IMR-90 (cell line): Measurements from ENCODE around the gene SPRED2. TPM values are rescaled to one million over a fixed set of nuclear protein-coding genes. Genes with fewer than 3 reads are reported as not detected.

Experiments
- ATAC-seq: fragments of 200-7000 bp; cut with Tn5 transposase; 2 replicates; pipeline ENCODE4 v1.9.1; 2020; ENCODE audit warnings: low read depth, mild to moderate bottlenecking, moderate library complexity
- BruUV-seq: library from RNA; stranded (reverse); fragments of 400-500 nt; replicated peaks from 2 replicates; lab custom pipeline; 2021; lab: Mats Ljungman, UMichigan
- CTCF ChIA-PET: fragments of 300-600 bp; formaldehyde crosslinking; extraction: SDS; loops from one replicate; lab custom pipeline; 2021; ENCODE audit warnings: antibody characterized with exemption; lab: Yijun Ruan, JAX
- POLR2A ChIA-PET: fragments of 300-600 bp; sonication (Branson Sonifier 250); formaldehyde crosslinking; loops from one replicate; lab custom pipeline; 2022; ENCODE audit warnings: antibody characterized with exemption; ENCODE audit not compliant: unreplicated experiment; lab: Charles Lee
- DNase-seq: peaks from one replicate; pipeline ENCODE4 v3.0.0; 2013
- H2AFZ ChIP-seq: replicated peaks from 2 replicates; pipeline ENCODE3; 2013; ENCODE audit warnings: low read length, mild to moderate bottlenecking; ENCODE audit not compliant: poor library complexity
- H2AK5ac ChIP-seq: 2 replicates; pipeline ENCODE4 v1.6.1; 2013; ENCODE audit warnings: low read depth, low read length, inconsistent platforms
- H2AK9ac ChIP-seq: replicated peaks from 2 replicates; pipeline ENCODE3; 2013; ENCODE audit warnings: mild to moderate bottlenecking, low read depth, low read length, moderate library complexity; ENCODE audit not compliant: poor library complexity
- H2BK120ac ChIP-seq: 2 replicates; pipeline ENCODE4 v1.6.1; 2013; ENCODE audit warnings: low read depth, low read length, inconsistent platforms
- H2BK15ac ChIP-seq: 3 replicates; pipeline ENCODE4 v1.6.1; 2013; ENCODE audit warnings: low read depth, low read length, inconsistent platforms
- H2BK20ac ChIP-seq: 2 replicates; pipeline ENCODE4 v1.6.1; 2013; ENCODE audit warnings: low read depth, mild to moderate bottlenecking, inconsistent platforms, low read length, moderate library complexity
- H2BK5ac ChIP-seq: 2 replicates; pipeline ENCODE4 v1.6.1; 2013; ENCODE audit warnings: mild to moderate bottlenecking, low read depth, low read length, inconsistent platforms; ENCODE audit not compliant: poor library complexity, severe bottlenecking
- H3K14ac ChIP-seq: replicated peaks from 2 replicates; pipeline ENCODE4 v1.6.1; 2013; ENCODE audit warnings: low read depth, low read length, inconsistent platforms
- H3K18ac ChIP-seq: 2 replicates; pipeline ENCODE4 v1.6.1; 2013; ENCODE audit warnings: low read depth, low read length, control low read depth
- H3K23ac ChIP-seq: 2 replicates; pipeline ENCODE4 v1.6.1; 2013; ENCODE audit warnings: low read depth, low read length, inconsistent platforms
- H3K27ac ChIP-seq: 2 replicates; pipeline ENCODE4 v1.5.1; 2013; ENCODE audit warnings: mild to moderate bottlenecking, control low read depth, low read length; ENCODE audit not compliant: insufficient read depth
- H3K27me3 ChIP-seq: 2 replicates; pipeline ENCODE4 v1.6.1; 2013; ENCODE audit warnings: low read length; ENCODE audit not compliant: control insufficient read depth, insufficient read depth
- H3K36me3 ChIP-seq: 2 replicates; pipeline ENCODE4 v1.6.1; 2013; ENCODE audit warnings: low read length, mixed read lengths; ENCODE audit not compliant: control insufficient read depth, insufficient read depth
- H3K4ac ChIP-seq: 2 replicates; pipeline ENCODE4 v1.6.1; 2013; ENCODE audit warnings: low read depth, low read length, inconsistent platforms
- H3K4me1 ChIP-seq: 2 replicates; pipeline ENCODE4 v1.6.1; 2013; ENCODE audit warnings: low read length, mixed read lengths; ENCODE audit not compliant: control insufficient read depth, insufficient read depth
- H3K4me2 ChIP-seq: 2 replicates; pipeline ENCODE4 v1.6.1; 2013; ENCODE audit warnings: low read depth, mild to moderate bottlenecking, control low read depth, low read length, moderate library complexity
- H3K4me3 ChIP-seq: 2 replicates; pipeline ENCODE4 v1.5.1; 2013; ENCODE audit warnings: low read depth, mild to moderate bottlenecking, control low read depth, low read length, moderate library complexity; ENCODE audit not compliant: insufficient read depth
- H3K56ac ChIP-seq: 2 replicates; pipeline ENCODE4 v1.6.1; 2013; ENCODE audit warnings: low read length, inconsistent platforms; ENCODE audit not compliant: insufficient read depth; ENCODE audit errors: extremely low read depth
- H3K79me1 ChIP-seq, 2 experiments: 2 replicates each; pipeline ENCODE4 v1.6.1; 2013; ENCODE audit warnings: low read length in 2 of 2, inconsistent platforms in 1 of 2, low read depth in 1 of 2
- H3K9ac ChIP-seq: 2 replicates; pipeline ENCODE4 v1.6.1; 2013; ENCODE audit warnings: low read depth, low read length, control low read depth
- H3K9me1 ChIP-seq: 2 replicates; pipeline ENCODE4 v1.6.1; 2013; ENCODE audit warnings: low read length, inconsistent platforms; ENCODE audit not compliant: insufficient read depth
- H3K9me3 ChIP-seq: 2 replicates; pipeline ENCODE4 v1.6.1; 2013; ENCODE audit warnings: low read length; ENCODE audit not compliant: control insufficient read depth, insufficient read depth
- H4K20me1 ChIP-seq: 2 replicates; pipeline ENCODE4 v1.6.1; 2013; ENCODE audit warnings: low read length, inconsistent platforms; ENCODE audit not compliant: insufficient read depth
- H4K5ac ChIP-seq: 2 replicates; pipeline ENCODE4 v1.6.1; 2013; ENCODE audit warnings: mild to moderate bottlenecking, low read depth, low read length, control low read depth
- H4K8ac ChIP-seq, 2 experiments: 2 replicates each; pipeline ENCODE4 v1.6.1; 2013; ENCODE audit warnings: low read depth in 2 of 2, low read length in 2 of 2, control low read depth in 1 of 2, inconsistent platforms in 1 of 2
- H4K91ac ChIP-seq: 2 replicates; pipeline ENCODE4 v1.6.1; 2013; ENCODE audit warnings: low read depth, low read length, inconsistent platforms; ENCODE audit not compliant: insufficient read depth
- CEBPB ChIP-seq: IDR thresholded peaks from 2 replicates; pipeline ENCODE4 v1.6.1; 2012; ENCODE audit warnings: low read depth, low read length, improper control_type of control experiment
- MAFK ChIP-seq: IDR thresholded peaks from 2 replicates; pipeline ENCODE4 v1.6.1; 2012; ENCODE audit warnings: low read depth, low read length, improper control_type of control experiment
- NFE2L2 ChIP-seq: fragments of 150-350 bp; IDR thresholded peaks from 2 replicates; pipeline ENCODE4 v1.6.1; 2016; ENCODE audit warnings: low read depth, mild to moderate bottlenecking, low read length
- POLR2A ChIP-seq: IDR thresholded peaks from 2 replicates; pipeline ENCODE4 v1.6.1; 2012; ENCODE audit warnings: mild to moderate bottlenecking, low read depth, low read length
- RCOR1 ChIP-seq: IDR thresholded peaks from 2 replicates; pipeline ENCODE4 v1.6.1; 2012; ENCODE audit warnings: mild to moderate bottlenecking, low read length, improper control_type of control experiment; ENCODE audit not compliant: insufficient replicate concordance
- RFX5 ChIP-seq: IDR thresholded peaks from 2 replicates; pipeline ENCODE4 v1.8.0; 2012; ENCODE audit warnings: low read depth, mild to moderate bottlenecking, low read length, moderate library complexity
- WGBS, 2 experiments: methylation state at CpG; one replicate each; pipeline versions ENCODE4 v1.1.5 to v1.1.7; 2013; ENCODE audit warnings: missing lambda C conversion rate in 2 of 2; ENCODE audit not compliant: insufficient read length in 1 of 2; ENCODE audit errors: extremely low coverage in 2 of 2; 5-methylcytosine and 5-hydroxymethylcytosine counted together
- dilution Hi-C: fragments of 300-500 bp; cut with HindIII; formaldehyde crosslinking; loops from one replicate; pipeline ENCODE4 v1.14.3; 2018; ENCODE audit warnings: low sequenced_read_pairs; ENCODE audit not compliant: unreplicated experiment
- in situ Hi-C: fragments of 300-500 bp; cut with MboI; formaldehyde crosslinking; loops from 3 replicates; pipeline ENCODE4 v1.14.3; 2019; ENCODE audit warnings: low sequenced_read_pairs, inconsistent platforms, mixed read lengths
- intact Hi-C: fragments of 100-400 bp; cut with micrococcal nuclease; formaldehyde crosslinking; loops from 2 replicates; pipeline ENCODE4 v1.10.0; 2022
- polyA plus RNA-seq, 3 experiments: library from polyadenylated mRNA; depleted of rRNA; stranded (reverse); fragments of >200 nt; gene quantifications; 2 replicates each; pipeline ENCODE4 v1.2.3, GENCODE V29; 2012; ENCODE audit warnings: low replicate concordance in 1 of 3
- total RNA-seq: library from RNA; depleted of rRNA; stranded (reverse); fragments of >200 nt; gene quantifications from 2 replicates; pipeline ENCODE4 v1.2.3, GENCODE V29; 2012

The SPRED2 gene
- total and polyA plus RNA-seq, 2 of the 4 experiments (the other 2 are of a cell fraction) = 4.8 to 18.7 TPM

- H2AK5ac ChIP-seq = no peak overlapping the region
- in situ Hi-C loops (no loop called here), dilution Hi-C loops (no loop called here), intact Hi-C loops (no loop called here)
- POLR2A ChIA-PET = no interaction called here
- H4K20me1 ChIP-seq = peaks cover 76% of the 10 kb centered on the region
- H3K27me3 ChIP-seq = no peaks in the 10 kb centered on the region
- no peak overlapping the region for H3K23ac ChIP-seq
- H3K4me2 ChIP-seq = no peak overlapping the region
- no peak overlapping the region for H2AFZ ChIP-seq
- CTCF ChIA-PET = no interaction called here
- no peak overlapping the region for H3K27ac ChIP-seq
- TF ChIP-seq CEBPB (no peak), NFE2L2 (no peak), RCOR1 (no peak), POLR2A (no peak), RFX5 (no peak), MAFK (no peak)
- H3K18ac ChIP-seq = no peak overlapping the region
- no peak overlapping the region for H3K4ac ChIP-seq
- no peak overlapping the region for H3K56ac ChIP-seq
- H3K4me1 ChIP-seq = peaks cover 6% of the 10 kb centered on the region
- no peak overlapping the region for H4K5ac ChIP-seq
- H4K8ac ChIP-seq = no peak overlapping the region
- no peak overlapping the region for H2BK15ac ChIP-seq
- H2BK120ac ChIP-seq = no peak overlapping the region
- H2BK5ac ChIP-seq = no peak overlapping the region
- BruUV-seq = no TSS peak
- H4K91ac ChIP-seq = no peak overlapping the region
- H3K14ac ChIP-seq = no peak overlapping the region
- DNase-seq (peak; percentile 39), ATAC-seq (peak; percentile 56)
- H3K9ac ChIP-seq = no peak overlapping the region
- H3K9me1 ChIP-seq = peaks cover 4% of the 10 kb centered on the region; the same call in 1 of the 2 replicates
- no peak overlapping the region for H2AK9ac ChIP-seq
- no peaks in the 10 kb centered on the region for H3K9me3 ChIP-seq
- 80% methylated on average over 2 of the region's 2 CpGs; no CpG with 5 or more reads in 1 of the 2 experiments for WGBS, 2 experiments
- H2BK20ac ChIP-seq = no peak overlapping the region
- no peak overlapping the region for H3K4me3 ChIP-seq
- peaks cover 39 to 76% of the 10 kb centered on the region in 2 experiments for H3K79me1 ChIP-seq
- no peaks in the 10 kb centered on the region for H3K36me3 ChIP-seq
Observed at GRCh38 chr2:65402323-65402722, 30.1 kb downstream of the SPRED2 start.
